NOMO-1 (cell line): Measurements from ENCODE around the gene ETAA1.

Source experiments
- DNase-seq, 2 experiments: peaks; one replicate each; lab custom pipeline; 2025; ENCODE audit not compliant: unreplicated experiment in 2 of 2; lab: John Stamatoyannopoulos, UW

Gene ETAA1

GRCh38 chr2:67436221-67436620 lies 39.1 kb downstream of the ETAA1 start:
- DNase-seq: no peak

GRCh38 chr2:67437114-67437513 lies 40.0 kb downstream of the ETAA1 start:
- DNase-seq: no peak

- DNase-seq: no peak
Observed at GRCh38 chr2:67438337-67438736, 41.2 kb downstream of the ETAA1 start.

DNA sequence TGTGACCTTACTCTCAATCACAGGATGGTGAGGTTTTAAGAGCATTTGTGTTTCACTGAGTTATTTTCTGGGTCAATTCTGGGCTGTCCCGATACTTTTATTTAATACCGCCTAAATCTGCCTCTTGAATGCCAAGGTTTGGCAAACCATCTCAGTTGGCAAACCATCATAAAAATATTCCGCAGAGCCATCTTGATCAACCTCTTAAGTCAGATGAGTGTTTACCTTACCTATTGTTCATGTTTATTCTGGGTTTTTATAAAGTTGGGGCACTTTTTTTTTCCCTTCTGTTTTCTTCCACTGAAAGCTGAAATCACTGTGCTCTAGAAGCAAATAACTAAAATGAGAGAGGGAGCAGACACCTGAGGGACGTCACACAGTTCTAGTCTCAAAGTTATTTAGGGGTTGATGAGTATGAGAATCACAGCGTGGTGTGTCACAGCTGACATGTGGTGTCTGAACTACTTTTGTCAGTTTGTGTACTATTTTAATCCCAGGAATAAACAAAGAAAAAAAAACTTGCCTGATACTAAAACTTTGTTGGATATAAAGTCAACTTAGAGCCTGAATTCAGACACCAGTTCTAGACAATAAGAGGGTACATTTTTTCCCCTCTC lies 48.6 kb downstream of the ETAA1 start:
- DNase-seq: no peak

- no peak for DNase-seq
Observed at GRCh38 chr2:67446491-67446911, 49.4 kb downstream of the ETAA1 start.

DNA sequence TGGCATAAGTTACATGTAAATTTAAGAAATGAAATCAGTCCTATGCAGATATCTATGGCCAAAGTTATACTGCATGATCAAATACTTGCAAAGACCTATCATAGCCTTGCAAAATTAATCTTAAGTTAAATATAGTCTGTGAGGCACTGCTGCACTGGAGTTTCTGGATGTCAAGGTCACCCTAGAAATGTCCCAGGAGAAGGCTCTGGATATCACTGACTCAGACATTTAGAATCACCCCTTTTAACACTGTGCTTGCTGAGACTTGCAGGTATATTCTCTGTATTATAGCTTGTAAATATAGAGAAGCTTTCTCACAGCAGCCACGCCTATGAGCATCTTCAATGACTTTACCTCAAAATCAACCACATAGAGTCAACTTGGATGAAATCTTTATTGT lies 51.5 kb downstream of the ETAA1 start:
- no peak for DNase-seq

DNA sequence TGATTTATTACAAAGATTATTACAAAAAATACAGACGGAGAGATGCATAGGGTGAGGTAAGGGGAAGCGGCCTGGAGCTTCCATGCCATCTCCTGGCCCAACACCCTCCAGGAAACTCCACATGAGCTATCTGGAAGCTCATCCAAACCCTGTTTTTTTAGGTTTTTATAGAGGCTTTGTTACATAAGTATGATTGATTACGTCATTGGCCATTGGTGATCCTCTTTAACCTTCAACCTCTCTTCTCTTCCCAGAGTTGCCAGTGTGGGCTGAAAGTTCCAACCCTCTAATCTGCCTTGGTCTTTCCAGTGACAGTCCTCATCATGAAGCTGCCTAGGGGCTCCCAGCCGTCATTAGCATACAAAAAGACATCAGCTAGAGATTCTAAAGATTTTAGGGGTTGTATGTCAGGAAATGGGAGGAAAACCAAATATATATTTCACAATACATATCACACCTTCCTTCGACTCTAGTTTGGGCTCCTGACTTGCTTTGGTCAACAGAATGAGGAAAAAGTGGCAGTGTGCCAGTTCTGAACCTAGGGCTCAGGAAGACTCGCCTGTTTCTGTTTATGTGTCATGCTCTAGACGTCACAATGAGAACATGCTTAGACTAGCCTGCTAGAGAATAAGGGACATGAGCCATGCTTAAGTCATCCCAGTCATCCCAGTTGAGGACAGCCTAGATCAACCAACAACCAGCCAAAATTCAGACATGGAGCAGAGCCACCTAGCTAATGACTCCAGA lies 54.1 kb downstream of the ETAA1 start:
- no peak for DNase-seq

GRCh38 chr2:67453310-67453709 lies 56.2 kb downstream of the ETAA1 start:
- DNase-seq: no peak

GRCh38 chr2:67455219-67456142 lies 58.3 kb downstream of the ETAA1 start:
- DNase-seq: no peak

- no peak for DNase-seq
Observed at GRCh38 chr2:67456428-67456827, 59.3 kb downstream of the ETAA1 start.

DNA sequence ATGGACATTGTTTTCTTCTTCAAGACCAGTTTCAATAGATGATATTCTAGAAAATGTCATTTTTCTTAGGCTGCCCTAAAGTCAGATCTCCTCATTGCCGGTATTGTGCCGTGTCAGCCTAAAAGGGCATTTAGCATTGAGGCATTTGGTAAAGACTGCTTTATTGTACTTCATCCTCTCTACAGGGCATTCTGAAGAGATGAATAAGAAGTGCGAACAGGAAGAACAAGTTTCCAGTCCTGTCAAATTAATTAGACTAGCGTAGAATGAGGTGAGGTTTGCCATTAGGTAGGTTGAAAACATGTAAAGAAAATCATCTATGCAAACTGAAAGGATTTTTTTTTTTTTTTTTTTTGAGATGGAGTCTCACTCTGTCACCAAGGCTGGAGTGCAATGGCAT lies 60.6 kb downstream of the ETAA1 start:
- no peak for DNase-seq

GRCh38 chr2:67459761-67460160 lies 62.6 kb downstream of the ETAA1 start:
- no peak for DNase-seq
